Glutamatergic neuron (in vitro differentiated cells): ENCODE measurements around the gene BCL7A. TPM values are rescaled to one million over a fixed set of nuclear protein-coding genes. Genes with fewer than 3 reads are reported as not detected.
A peak's percentile ranks its signal among the peaks of the same experiment; 100 is the strongest.

ENCODE experiments used
- DNase-seq: peaks from one replicate; pipeline ENCODE4 v3.0.0; 2022
- H3K27ac Mint-ChIP-seq: one replicate; pipeline ENCODE4 v1.8.0; 2020; ENCODE audit warnings: mild to moderate bottlenecking, mixed read lengths, inconsistent platforms; ENCODE audit not compliant: unreplicated experiment
- H3K27me3 Mint-ChIP-seq: one replicate; pipeline ENCODE4 v1.8.0; 2020; ENCODE audit warnings: mild to moderate bottlenecking, moderate library complexity, mixed read lengths, inconsistent platforms; ENCODE audit not compliant: unreplicated experiment
- H3K36me3 Mint-ChIP-seq: one replicate; pipeline ENCODE4 v1.8.0; 2020; ENCODE audit warnings: mild to moderate bottlenecking, mixed read lengths, inconsistent platforms; ENCODE audit not compliant: unreplicated experiment
- H3K4me1 Mint-ChIP-seq: one replicate; pipeline ENCODE4 v1.8.0; 2020; ENCODE audit warnings: mild to moderate bottlenecking, low read depth, mixed read lengths, inconsistent platforms; ENCODE audit not compliant: unreplicated experiment
- H3K4me3 Mint-ChIP-seq: one replicate; pipeline ENCODE4 v1.8.0; 2020; ENCODE audit warnings: mild to moderate bottlenecking, mixed read lengths, inconsistent platforms; ENCODE audit not compliant: unreplicated experiment
- H3K9me3 Mint-ChIP-seq: one replicate; pipeline ENCODE4 v1.8.0; 2020; ENCODE audit warnings: mild to moderate bottlenecking, moderate library complexity, mixed read lengths, inconsistent platforms; ENCODE audit not compliant: unreplicated experiment
- CTCF ChIP-seq: fragments of 200-600 bp; sonication (generic); IDR thresholded peaks from one replicate; pipeline ENCODE4 v1.5.0; 2021; ENCODE audit not compliant: partially characterized antibody, unreplicated experiment
- total RNA-seq: library from RNA; stranded (reverse); fragmentation: NEBNext Ultra II Directional; extraction: Animal tissue kit (Norgen Biotek cat#: 25700); gene quantifications from one replicate; pipeline ENCODE4 v1.2.1, GENCODE V29; 2021; ENCODE audit not compliant: unreplicated experiment

Gene BCL7A
- total RNA-seq, 1 donor from 2014 or later = 148 TPM

GRCh38 chr12:122087431-122088178 lies 65.9 kb downstream of the BCL7A start:
- Mint-ChIP-seq H3K36me3 (peaks cover 7% of the 10 kb centered on the region), H3K27ac (peak overlapping the region; percentile 67), H3K9me3 (peaks cover 12% of the 10 kb centered on the region), H3K4me3 (peak overlapping the region; percentile 73), H3K4me1 (peaks cover 51% of the 10 kb centered on the region), H3K27me3 (peaks cover 7% of the 10 kb centered on the region)
- no peak for DNase-seq
- TF ChIP-seq CTCF = no peak

- peak overlapping the region; percentile 81 for H3K4me3 Mint-ChIP-seq
These were observed 66.6 kb downstream of the BCL7A start for GRCh38 chr12:122088179-122088810.

GRCh38 chr12:122089077-122089476 lies 67.4 kb downstream of the BCL7A start:
- Mint-ChIP-seq H3K36me3 (peaks cover 3% of the 10 kb centered on the region), H3K4me3 (no peak overlapping the region), H3K27ac (no peak overlapping the region), H3K9me3 (peaks cover 12% of the 10 kb centered on the region), H3K27me3 (peaks cover 7% of the 10 kb centered on the region), H3K4me1 (peaks cover 39% of the 10 kb centered on the region)
- TF ChIP-seq CTCF = no peak
- DNase-seq = no peak

More at GRCh38 chr12:122088179-122088810, 66.6 kb downstream of the BCL7A start:
- H3K27ac Mint-ChIP-seq = peak overlapping the region; percentile 67
- TF ChIP-seq CTCF = no peak
- H3K36me3 Mint-ChIP-seq = peaks cover 7% of the 10 kb centered on the region
- H3K27me3 Mint-ChIP-seq = peaks cover 7% of the 10 kb centered on the region
- no peak for DNase-seq
- H3K9me3 Mint-ChIP-seq = peaks cover 12% of the 10 kb centered on the region
- H3K4me1 Mint-ChIP-seq = peaks cover 46% of the 10 kb centered on the region

- Mint-ChIP-seq H3K27ac (no peak overlapping the region), H3K27me3 (peaks cover 4% of the 10 kb centered on the region)
- no peak for TF ChIP-seq CTCF
These were observed 69.3 kb downstream of the BCL7A start for GRCh38 chr12:122090759-122091515.

More at GRCh38 chr12:122090759-122091515, 69.3 kb downstream of the BCL7A start:
- H3K9me3 Mint-ChIP-seq = peaks cover 7% of the 10 kb centered on the region
- H3K36me3 Mint-ChIP-seq = no peaks in the 10 kb centered on the region
- no peak overlapping the region for H3K4me3 Mint-ChIP-seq
- no peak for DNase-seq
- H3K4me1 Mint-ChIP-seq = peaks cover 34% of the 10 kb centered on the region
